ENCODE data around the gene FGF1. TPM values are rescaled to one million over a fixed set of nuclear protein-coding genes. Genes with fewer than 3 reads are reported as not detected.

FGF1 gene
- total and polyA plus RNA-seq, 2 donors (not counting 3 experiments of a cell fraction or from before 2014, with no cell fraction given), result not detected

- dilution Hi-C loops (cut with MboI; ENCODE audit: extremely low pct_ligation_motif_present, low sequenced_read_pairs), result loop anchor here (25.0 kb wide), 1 partner anchor 170 kb away; no protein-coding TSS in a partner anchor
- Histone ChIP-seq H3K9me3 (replicated peaks; ENCODE audit: control insufficient read depth, insufficient read depth, low read length) (no peaks in the 10 kb centered on the region), H3K79me2 (ENCODE audit: control insufficient read depth, insufficient read depth, low read length) (no peaks in the 10 kb centered on the region), H3K4me2 (ENCODE audit: insufficient read depth, low read length) (no peak overlapping the region), H2AFZ (ENCODE audit: low read depth, low read length) (peak overlapping the region; percentile 33), H3K4me1 (ENCODE audit: control insufficient read depth, extremely low read depth, insufficient read depth, low read length) (peaks cover 9% of the 10 kb centered on the region), H3K4me3 (replicated peaks in 1 of 3; ENCODE audit: insufficient read depth in 1 of 3, low read depth in 1 of 3, low read length in 3 of 3) (no peak overlapping the region), H3K27ac (ENCODE audit: insufficient read depth, low read depth, low read length) (no peak overlapping the region), H4K20me1 (replicated peaks; ENCODE audit: control insufficient read depth, extremely low read depth, insufficient read depth, low read length) (no peaks in the 10 kb centered on the region), H3K9ac (replicated peaks; ENCODE audit: extremely low read depth, insufficient read depth, low read length) (no peak overlapping the region), H3K36me3 (ENCODE audit: control insufficient read depth in 2 of 2, extremely low read depth in 1 of 2, insufficient read depth in 2 of 2, low read length in 2 of 2) (no peaks in the 10 kb centered on the region), H3K9me1 (replicated peaks; ENCODE audit: control insufficient read depth, extremely low read depth, insufficient read depth, low read length) (no peaks in the 10 kb centered on the region), H3K27me3 (ENCODE audit: control insufficient read depth in 2 of 2, insufficient read depth in 2 of 2, low read length in 2 of 2) (peaks cover 0 to 7% of the 10 kb centered on the region in 2 experiments)
- peak; percentile 76 for DNase-seq (ENCODE audit: low read depth, low spot score)
- no peak for TF ChIP-seq POLR2A (IDR thresholded peaks at IDR 0.05; ENCODE audit: low read depth, low read length)
- no peak for TF ChIP-seq MYC (IDR thresholded peaks at IDR 0.05; ENCODE audit: low read depth, low read length)
- TF ChIP-seq EZH2 (IDR thresholded peaks at IDR 0.05; ENCODE audit: borderline replicate concordance, low read depth, low read length, severe bottlenecking), result no peak
- TF ChIP-seq CTCF (IDR thresholded peaks at IDR 0.05; ENCODE audit: extremely low read depth in 1 of 2, insufficient read depth in 1 of 2, low read depth in 1 of 2, low read length in 2 of 2), result peak; percentile 73 to 78
- no peak for TF ChIP-seq JUN (IDR thresholded peaks at IDR 0.05; ENCODE audit: borderline replicate concordance, insufficient read depth, insufficient read length, low read depth)
- no peak for TF ChIP-seq FOS (IDR thresholded peaks at IDR 0.05; ENCODE audit: borderline replicate concordance, insufficient read depth, low read length)
- no peak for TF ChIP-seq GATA2 (IDR thresholded peaks at IDR 0.05; ENCODE audit: insufficient read depth, insufficient read length, low read depth, low read length)
- TF ChIP-seq POLR2AphosphoS5 (IDR thresholded peaks at IDR 0.05; ENCODE audit: insufficient read depth, low read depth, low read length), result no peak
- no TSS peak for BruUV-seq (replicated peaks)
- FAIRE-seq, result peak; percentile 91
- ChIA-PET POLR2A (no interaction called here), CTCF (interaction anchor here (0.6 to 15.2 kb wide), 43 partner anchors 9 to 255 kb away, joined by 3 to 1173 read pairs (median 6); partner anchors contain the start of gene ARHGAP26)
- intact Hi-C loops (cut with micrococcal nuclease), result loop anchor here (1.0 to 10.0 kb wide), 9 partner anchors 31 to 1477 kb away; partner anchors contain the start of genes ARHGAP26 and NR3C1
Measured at GRCh38 chr5:142717582-142718215, 31.8 kb upstream of the FGF1 start.

All from endothelial cell of umbilical vein (primary cell).